WTC11 (cell line): ENCODE measurements around the gene OGA. TPM values are rescaled to one million over a fixed set of nuclear protein-coding genes. Genes with fewer than 3 reads are reported as not detected.
A peak's percentile ranks its signal among the peaks of the same experiment; 100 is the strongest.

ENCODE experiments used
- CREM ChIP-seq: sonication (generic); formaldehyde crosslinking; IDR thresholded peaks from 2 replicates; pipeline ENCODE4 v1.8.1; 2022; ENCODE audit warnings: mild to moderate bottlenecking, missing genetic modification reagents, moderate library complexity
- ESRRA ChIP-seq: sonication (generic); formaldehyde crosslinking; IDR thresholded peaks from 2 replicates; pipeline ENCODE4 v1.8.1; 2022; ENCODE audit warnings: mild to moderate bottlenecking, missing genetic modification reagents, borderline replicate concordance
- FOXJ3 ChIP-seq: sonication (generic); formaldehyde crosslinking; IDR thresholded peaks from 2 replicates; pipeline ENCODE4 v1.9.0; 2021; ENCODE audit warnings: missing genetic modification reagents, mild to moderate bottlenecking, borderline replicate concordance
- JAZF1 ChIP-seq: fragments of 250-450 bp; sonication (Bioruptor Pico); IDR thresholded peaks from 2 replicates; pipeline ENCODE4 v1.9.0; 2021; ENCODE audit warnings: moderate library complexity, mild to moderate bottlenecking, inconsistent platforms
- JUN ChIP-seq: sonication (generic); formaldehyde crosslinking; IDR thresholded peaks from 2 replicates; pipeline ENCODE4 v1.8.0; 2023; ENCODE audit warnings: mild to moderate bottlenecking, missing genetic modification reagents
- NFYB ChIP-seq: sonication (generic); formaldehyde crosslinking; conservative IDR thresholded peaks from 2 replicates; pipeline ENCODE4 v1.8.0; 2022; ENCODE audit warnings: low read depth, missing genetic modification reagents
- NR1H2 ChIP-seq: sonication (generic); formaldehyde crosslinking; IDR thresholded peaks from 2 replicates; pipeline ENCODE4 v1.9.0; 2021; ENCODE audit warnings: mild to moderate bottlenecking, moderate library complexity, missing genetic modification reagents
- SMAD4 ChIP-seq: sonication (generic); formaldehyde crosslinking; IDR thresholded peaks from 2 replicates; pipeline ENCODE4 v1.8.0; 2022; ENCODE audit warnings: mild to moderate bottlenecking, missing genetic modification reagents
- TCF7 ChIP-seq: sonication (generic); formaldehyde crosslinking; IDR thresholded peaks from 2 replicates; pipeline ENCODE4 v1.8.0; 2022; ENCODE audit warnings: mild to moderate bottlenecking, low read depth, missing genetic modification reagents, moderate library complexity
- TP53 ChIP-seq: sonication (generic); formaldehyde crosslinking; IDR thresholded peaks from 2 replicates; pipeline ENCODE4 v1.8.1; 2023; ENCODE audit warnings: mild to moderate bottlenecking, missing genetic modification reagents
- ZNF232 ChIP-seq: sonication (generic); formaldehyde crosslinking; IDR thresholded peaks from 2 replicates; pipeline ENCODE4 v1.8.0; 2022; ENCODE audit warnings: mild to moderate bottlenecking, missing genetic modification reagents
- ZNF263 ChIP-seq: sonication (generic); formaldehyde crosslinking; IDR thresholded peaks from 2 replicates; pipeline ENCODE4 v1.8.1; 2022; ENCODE audit warnings: low read depth, mild to moderate bottlenecking, moderate library complexity, missing genetic modification reagents
- ZNF416 ChIP-seq: fragments of 250-450 bp; sonication (Bioruptor Pico); IDR thresholded peaks from 2 replicates; pipeline ENCODE4 v1.9.0; 2021; ENCODE audit warnings: mild to moderate bottlenecking, inconsistent platforms
- ZNF423 ChIP-seq: fragments of 250-450 bp; sonication (Bioruptor Pico); IDR thresholded peaks from 2 replicates; pipeline ENCODE4 v2.1.2; 2022; ENCODE audit warnings: mild to moderate bottlenecking, moderate library complexity
- total RNA-seq: library from RNA; stranded (reverse); gene quantifications from 3 replicates; pipeline ENCODE4 v1.2.3, GENCODE V29; 2021
- TF ChIP-seq, protein P1 (sequence below): sonication (generic); formaldehyde crosslinking; IDR thresholded peaks from 2 replicates; pipeline ENCODE4 v1.8.1; 2023; ENCODE audit warnings: mild to moderate bottlenecking, missing genetic modification reagents
- TF ChIP-seq, protein P2 (sequence below): sonication (generic); formaldehyde crosslinking; IDR thresholded peaks from 2 replicates; pipeline ENCODE4 v1.8.1; 2023; ENCODE audit warnings: mild to moderate bottlenecking, missing genetic modification reagents, moderate library complexity
- TF ChIP-seq, protein P3 (sequence below): sonication (generic); formaldehyde crosslinking; IDR thresholded peaks from 2 replicates; pipeline ENCODE4 v1.8.1; 2023; ENCODE audit warnings: mild to moderate bottlenecking, missing genetic modification reagents, borderline replicate concordance
- TF ChIP-seq, protein P4 (sequence below): sonication (generic); formaldehyde crosslinking; IDR thresholded peaks from 2 replicates; pipeline ENCODE4 v1.8.0; 2022; ENCODE audit warnings: mild to moderate bottlenecking, missing genetic modification reagents
- TF ChIP-seq, protein P5 (sequence below): sonication (generic); formaldehyde crosslinking; IDR thresholded peaks from 2 replicates; pipeline ENCODE4 v1.8.1; 2023; ENCODE audit warnings: mild to moderate bottlenecking, missing genetic modification reagents, moderate library complexity
- TF ChIP-seq, protein P6 (sequence below): fragments of 250-450 bp; sonication (Bioruptor Pico); conservative IDR thresholded peaks from 2 replicates; pipeline ENCODE4 v1.9.0; 2021; ENCODE audit warnings: mild to moderate bottlenecking
- TF ChIP-seq, protein P7 (sequence below): fragments of 250-450 bp; sonication (Bioruptor Pico); IDR thresholded peaks from 2 replicates; pipeline ENCODE4 v1.9.0; 2021; ENCODE audit warnings: mild to moderate bottlenecking
- TF ChIP-seq, protein P8 (sequence below): sonication (generic); formaldehyde crosslinking; IDR thresholded peaks from 2 replicates; pipeline ENCODE4 v1.8.0; 2022; ENCODE audit warnings: missing genetic modification reagents

OGA gene
- total RNA-seq, 1 experiment from 2014 or later, result 111 TPM

DNA sequence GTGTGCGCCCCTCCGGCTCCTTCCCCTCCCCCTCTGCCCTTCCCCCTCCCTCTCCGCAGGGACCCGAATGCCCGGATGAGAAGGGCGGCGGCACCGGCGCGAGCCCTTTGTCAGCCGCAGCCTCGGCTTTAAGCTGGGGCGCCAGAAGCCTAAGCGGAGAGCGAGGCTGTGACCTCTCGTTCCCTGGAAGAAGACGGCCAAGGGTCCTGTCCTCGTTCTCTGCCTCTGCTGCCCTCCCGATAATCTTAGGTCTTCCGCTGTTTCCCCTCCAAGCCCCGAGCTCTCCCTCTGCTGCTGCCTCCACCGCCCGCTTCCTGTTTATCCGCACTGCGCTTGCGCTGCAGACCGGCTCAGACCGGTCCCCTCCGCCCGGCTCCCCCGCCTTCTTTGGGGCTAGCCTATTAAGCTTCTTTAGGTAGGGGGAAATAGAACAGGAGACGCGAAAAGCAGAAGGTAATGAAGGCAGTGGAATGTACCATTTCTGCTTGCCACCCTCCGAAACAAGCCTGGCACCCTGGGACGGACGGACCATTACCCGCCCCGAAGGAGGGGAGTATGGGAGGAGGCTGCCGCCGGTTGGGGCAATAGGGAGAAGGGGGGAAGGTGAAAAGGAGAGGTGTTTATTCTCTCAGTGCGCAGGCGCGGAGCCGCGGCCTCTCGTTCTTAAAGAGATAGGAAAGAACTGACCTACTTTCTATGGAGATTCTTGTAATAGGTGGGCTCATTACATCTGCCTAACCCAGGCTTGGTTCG is at the start of gene OGA (continued):
- TF ChIP-seq, protein P1, sequence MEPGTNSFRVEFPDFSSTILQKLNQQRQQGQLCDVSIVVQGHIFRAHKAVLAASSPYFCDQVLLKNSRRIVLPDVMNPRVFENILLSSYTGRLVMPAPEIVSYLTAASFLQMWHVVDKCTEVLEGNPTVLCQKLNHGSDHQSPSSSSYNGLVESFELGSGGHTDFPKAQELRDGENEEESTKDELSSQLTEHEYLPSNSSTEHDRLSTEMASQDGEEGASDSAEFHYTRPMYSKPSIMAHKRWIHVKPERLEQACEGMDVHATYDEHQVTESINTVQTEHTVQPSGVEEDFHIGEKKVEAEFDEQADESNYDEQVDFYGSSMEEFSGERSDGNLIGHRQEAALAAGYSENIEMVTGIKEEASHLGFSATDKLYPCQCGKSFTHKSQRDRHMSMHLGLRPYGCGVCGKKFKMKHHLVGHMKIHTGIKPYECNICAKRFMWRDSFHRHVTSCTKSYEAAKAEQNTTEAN (CRISPR knock-in tag), result peak; percentile 92
- no peak for TF ChIP-seq NR1H2 (CRISPR knock-in tag)
- no peak for TF ChIP-seq ZNF232 (CRISPR knock-in tag)
- TF ChIP-seq, protein P2, sequence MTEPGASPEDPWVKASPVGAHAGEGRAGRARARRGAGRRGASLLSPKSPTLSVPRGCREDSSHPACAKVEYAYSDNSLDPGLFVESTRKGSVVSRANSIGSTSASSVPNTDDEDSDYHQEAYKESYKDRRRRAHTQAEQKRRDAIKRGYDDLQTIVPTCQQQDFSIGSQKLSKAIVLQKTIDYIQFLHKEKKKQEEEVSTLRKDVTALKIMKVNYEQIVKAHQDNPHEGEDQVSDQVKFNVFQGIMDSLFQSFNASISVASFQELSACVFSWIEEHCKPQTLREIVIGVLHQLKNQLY (CRISPR knock-in tag), result no peak
- TF ChIP-seq CREM (CRISPR knock-in tag), result peak; percentile 44; the same call in 1 of the 2 replicates
- TF ChIP-seq JAZF1 (CRISPR knock-in tag), result no peak
- no peak for TF ChIP-seq TCF7 (CRISPR knock-in tag)
- TF ChIP-seq NFYB (CRISPR knock-in tag), result 0 out of 2 replicates have a peak, but pooled peaks have one; percentile 22
- no peak for TF ChIP-seq ESRRA (CRISPR knock-in tag)
- TF ChIP-seq, protein P3, sequence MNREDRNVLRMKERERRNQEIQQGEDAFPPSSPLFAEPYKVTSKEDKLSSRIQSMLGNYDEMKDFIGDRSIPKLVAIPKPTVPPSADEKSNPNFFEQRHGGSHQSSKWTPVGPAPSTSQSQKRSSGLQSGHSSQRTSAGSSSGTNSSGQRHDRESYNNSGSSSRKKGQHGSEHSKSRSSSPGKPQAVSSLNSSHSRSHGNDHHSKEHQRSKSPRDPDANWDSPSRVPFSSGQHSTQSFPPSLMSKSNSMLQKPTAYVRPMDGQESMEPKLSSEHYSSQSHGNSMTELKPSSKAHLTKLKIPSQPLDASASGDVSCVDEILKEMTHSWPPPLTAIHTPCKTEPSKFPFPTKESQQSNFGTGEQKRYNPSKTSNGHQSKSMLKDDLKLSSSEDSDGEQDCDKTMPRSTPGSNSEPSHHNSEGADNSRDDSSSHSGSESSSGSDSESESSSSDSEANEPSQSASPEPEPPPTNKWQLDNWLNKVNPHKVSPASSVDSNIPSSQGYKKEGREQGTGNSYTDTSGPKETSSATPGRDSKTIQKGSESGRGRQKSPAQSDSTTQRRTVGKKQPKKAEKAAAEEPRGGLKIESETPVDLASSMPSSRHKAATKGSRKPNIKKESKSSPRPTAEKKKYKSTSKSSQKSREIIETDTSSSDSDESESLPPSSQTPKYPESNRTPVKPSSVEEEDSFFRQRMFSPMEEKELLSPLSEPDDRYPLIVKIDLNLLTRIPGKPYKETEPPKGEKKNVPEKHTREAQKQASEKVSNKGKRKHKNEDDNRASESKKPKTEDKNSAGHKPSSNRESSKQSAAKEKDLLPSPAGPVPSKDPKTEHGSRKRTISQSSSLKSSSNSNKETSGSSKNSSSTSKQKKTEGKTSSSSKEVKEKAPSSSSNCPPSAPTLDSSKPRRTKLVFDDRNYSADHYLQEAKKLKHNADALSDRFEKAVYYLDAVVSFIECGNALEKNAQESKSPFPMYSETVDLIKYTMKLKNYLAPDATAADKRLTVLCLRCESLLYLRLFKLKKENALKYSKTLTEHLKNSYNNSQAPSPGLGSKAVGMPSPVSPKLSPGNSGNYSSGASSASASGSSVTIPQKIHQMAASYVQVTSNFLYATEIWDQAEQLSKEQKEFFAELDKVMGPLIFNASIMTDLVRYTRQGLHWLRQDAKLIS (CRISPR knock-in tag), result peak; percentile 64; the same call in 1 of the 2 replicates
- TF ChIP-seq, protein P4, sequence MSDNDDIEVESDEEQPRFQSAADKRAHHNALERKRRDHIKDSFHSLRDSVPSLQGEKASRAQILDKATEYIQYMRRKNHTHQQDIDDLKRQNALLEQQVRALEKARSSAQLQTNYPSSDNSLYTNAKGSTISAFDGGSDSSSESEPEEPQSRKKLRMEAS, result peak; percentile 34; the same call in 1 of the 2 replicates
- no peak for TF ChIP-seq TP53 (CRISPR knock-in tag)
- no peak for TF ChIP-seq ZNF263 (CRISPR knock-in tag)
- no peak for TF ChIP-seq ZNF423 (CRISPR knock-in tag)
- TF ChIP-seq, protein P5, sequence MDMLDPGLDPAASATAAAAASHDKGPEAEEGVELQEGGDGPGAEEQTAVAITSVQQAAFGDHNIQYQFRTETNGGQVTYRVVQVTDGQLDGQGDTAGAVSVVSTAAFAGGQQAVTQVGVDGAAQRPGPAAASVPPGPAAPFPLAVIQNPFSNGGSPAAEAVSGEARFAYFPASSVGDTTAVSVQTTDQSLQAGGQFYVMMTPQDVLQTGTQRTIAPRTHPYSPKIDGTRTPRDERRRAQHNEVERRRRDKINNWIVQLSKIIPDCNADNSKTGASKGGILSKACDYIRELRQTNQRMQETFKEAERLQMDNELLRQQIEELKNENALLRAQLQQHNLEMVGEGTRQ (CRISPR knock-in tag), result no peak
- TF ChIP-seq, protein P6, sequence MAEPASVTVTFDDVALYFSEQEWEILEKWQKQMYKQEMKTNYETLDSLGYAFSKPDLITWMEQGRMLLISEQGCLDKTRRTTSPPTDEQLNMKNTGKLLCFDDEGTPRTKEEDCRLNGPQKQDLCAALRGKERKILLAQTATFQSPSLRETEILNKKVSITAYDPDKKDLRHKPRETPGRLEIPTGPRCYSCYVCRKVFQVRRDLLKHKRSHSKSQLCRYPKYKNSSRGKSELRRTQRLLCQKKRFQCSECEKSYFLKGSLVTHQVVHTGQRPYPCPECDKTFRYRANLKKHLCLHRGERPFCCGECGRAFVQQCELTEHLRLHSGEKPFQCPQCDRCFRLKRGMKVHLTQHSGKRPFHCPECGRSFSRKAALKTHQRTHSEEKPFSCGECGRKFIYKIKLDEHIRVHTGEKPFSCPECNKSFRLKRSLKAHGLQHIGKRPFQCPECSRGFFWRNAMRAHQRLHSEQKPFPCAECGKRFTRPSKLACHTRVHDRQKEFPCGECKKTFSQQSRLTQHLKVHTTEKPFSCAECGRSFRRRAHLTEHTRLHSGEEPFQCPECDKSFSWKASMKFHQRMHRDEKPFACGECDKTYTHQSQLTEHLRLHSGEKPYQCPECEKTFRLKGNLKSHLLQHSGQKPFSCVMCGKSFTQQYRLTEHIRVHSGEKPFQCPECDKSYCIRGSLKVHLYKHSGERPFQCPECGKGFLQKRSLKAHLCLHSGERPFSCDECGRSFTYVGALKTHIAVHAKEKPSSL, result no peak
- TF ChIP-seq, protein P7, sequence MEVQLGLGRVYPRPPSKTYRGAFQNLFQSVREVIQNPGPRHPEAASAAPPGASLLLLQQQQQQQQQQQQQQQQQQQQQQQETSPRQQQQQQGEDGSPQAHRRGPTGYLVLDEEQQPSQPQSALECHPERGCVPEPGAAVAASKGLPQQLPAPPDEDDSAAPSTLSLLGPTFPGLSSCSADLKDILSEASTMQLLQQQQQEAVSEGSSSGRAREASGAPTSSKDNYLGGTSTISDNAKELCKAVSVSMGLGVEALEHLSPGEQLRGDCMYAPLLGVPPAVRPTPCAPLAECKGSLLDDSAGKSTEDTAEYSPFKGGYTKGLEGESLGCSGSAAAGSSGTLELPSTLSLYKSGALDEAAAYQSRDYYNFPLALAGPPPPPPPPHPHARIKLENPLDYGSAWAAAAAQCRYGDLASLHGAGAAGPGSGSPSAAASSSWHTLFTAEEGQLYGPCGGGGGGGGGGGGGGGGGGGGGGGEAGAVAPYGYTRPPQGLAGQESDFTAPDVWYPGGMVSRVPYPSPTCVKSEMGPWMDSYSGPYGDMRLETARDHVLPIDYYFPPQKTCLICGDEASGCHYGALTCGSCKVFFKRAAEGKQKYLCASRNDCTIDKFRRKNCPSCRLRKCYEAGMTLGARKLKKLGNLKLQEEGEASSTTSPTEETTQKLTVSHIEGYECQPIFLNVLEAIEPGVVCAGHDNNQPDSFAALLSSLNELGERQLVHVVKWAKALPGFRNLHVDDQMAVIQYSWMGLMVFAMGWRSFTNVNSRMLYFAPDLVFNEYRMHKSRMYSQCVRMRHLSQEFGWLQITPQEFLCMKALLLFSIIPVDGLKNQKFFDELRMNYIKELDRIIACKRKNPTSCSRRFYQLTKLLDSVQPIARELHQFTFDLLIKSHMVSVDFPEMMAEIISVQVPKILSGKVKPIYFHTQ (CRISPR knock-in tag), result peak; percentile 68; the same call in 1 of the 2 replicates
- no peak for TF ChIP-seq JUN (CRISPR knock-in tag)
- TF ChIP-seq SMAD4 (CRISPR knock-in tag), result no peak
- TF ChIP-seq, protein P8, sequence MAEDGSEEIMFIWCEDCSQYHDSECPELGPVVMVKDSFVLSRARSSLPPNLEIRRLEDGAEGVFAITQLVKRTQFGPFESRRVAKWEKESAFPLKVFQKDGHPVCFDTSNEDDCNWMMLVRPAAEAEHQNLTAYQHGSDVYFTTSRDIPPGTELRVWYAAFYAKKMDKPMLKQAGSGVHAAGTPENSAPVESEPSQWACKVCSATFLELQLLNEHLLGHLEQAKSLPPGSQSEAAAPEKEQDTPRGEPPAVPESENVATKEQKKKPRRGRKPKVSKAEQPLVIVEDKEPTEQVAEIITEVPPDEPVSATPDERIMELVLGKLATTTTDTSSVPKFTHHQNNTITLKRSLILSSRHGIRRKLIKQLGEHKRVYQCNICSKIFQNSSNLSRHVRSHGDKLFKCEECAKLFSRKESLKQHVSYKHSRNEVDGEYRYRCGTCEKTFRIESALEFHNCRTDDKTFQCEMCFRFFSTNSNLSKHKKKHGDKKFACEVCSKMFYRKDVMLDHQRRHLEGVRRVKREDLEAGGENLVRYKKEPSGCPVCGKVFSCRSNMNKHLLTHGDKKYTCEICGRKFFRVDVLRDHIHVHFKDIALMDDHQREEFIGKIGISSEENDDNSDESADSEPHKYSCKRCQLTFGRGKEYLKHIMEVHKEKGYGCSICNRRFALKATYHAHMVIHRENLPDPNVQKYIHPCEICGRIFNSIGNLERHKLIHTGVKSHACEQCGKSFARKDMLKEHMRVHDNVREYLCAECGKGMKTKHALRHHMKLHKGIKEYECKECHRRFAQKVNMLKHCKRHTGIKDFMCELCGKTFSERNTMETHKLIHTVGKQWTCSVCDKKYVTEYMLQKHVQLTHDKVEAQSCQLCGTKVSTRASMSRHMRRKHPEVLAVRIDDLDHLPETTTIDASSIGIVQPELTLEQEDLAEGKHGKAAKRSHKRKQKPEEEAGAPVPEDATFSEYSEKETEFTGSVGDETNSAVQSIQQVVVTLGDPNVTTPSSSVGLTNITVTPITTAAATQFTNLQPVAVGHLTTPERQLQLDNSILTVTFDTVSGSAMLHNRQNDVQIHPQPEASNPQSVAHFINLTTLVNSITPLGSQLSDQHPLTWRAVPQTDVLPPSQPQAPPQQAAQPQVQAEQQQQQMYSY (CRISPR knock-in tag), result no peak
- no peak for TF ChIP-seq ZNF416 (CRISPR knock-in tag)
- TF ChIP-seq FOXJ3 (CRISPR knock-in tag), result no peak
